GM12801 (cell line): ENCODE data around the gene TCF12.

Source experiments
- TF ChIP-seq, protein P1 (sequence below): IDR thresholded peaks from one replicate; pipeline ENCODE4 v1.5.1; 2011; ENCODE audit warnings: control low read depth; ENCODE audit not compliant: insufficient read length; ENCODE audit errors: extremely low read depth

TCF12 gene

DNA sequence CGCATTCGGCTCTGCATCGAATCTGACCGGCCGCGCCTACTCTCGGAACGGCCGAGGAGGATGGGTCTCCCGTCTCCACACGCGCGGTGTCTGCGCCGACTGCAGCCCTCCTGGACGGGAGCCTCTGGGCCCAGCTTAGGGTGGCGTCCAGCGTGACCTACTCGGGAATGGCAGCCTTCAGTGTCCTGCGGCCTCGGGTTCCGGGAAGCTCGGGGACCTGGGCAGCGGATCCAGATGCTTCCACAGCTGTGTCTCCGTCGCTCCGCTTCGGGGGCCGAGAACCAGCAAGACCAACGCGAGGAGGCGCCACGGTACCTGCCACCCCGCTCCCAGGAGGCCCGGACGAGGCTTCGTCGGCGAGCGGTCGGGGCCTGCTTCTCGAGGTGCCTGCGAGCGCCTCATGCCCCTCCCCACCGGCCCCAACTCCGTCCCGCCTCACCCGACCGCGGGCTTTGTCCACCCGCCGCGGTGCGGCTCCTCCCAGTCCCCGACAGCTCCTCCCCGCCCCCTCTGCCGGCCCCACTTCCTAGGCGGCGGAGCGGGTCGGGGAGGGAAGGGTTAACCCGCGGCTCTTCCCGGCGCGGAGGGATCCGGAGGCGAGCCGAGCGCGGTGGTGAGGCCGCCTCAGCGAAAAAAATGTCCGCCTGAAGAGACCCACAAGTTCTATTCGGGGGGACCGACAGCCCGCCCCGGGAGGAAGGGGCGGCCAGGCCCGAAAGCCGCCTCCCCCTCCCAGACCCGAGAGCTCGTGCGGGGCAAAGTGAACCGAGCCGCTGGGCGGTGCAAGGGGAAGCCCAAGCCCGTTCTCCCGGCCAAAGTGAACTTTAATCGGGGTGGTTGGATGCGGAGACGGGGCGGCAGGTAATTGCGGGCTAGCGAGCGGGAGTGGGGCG is at the start of gene TCF12:
TCF12 (plus strand) TSS at position 599 of the 893 bp plus-strand sequence. CDS start 1,270 bp downstream, outside the sequence.
- TF ChIP-seq, protein P1, sequence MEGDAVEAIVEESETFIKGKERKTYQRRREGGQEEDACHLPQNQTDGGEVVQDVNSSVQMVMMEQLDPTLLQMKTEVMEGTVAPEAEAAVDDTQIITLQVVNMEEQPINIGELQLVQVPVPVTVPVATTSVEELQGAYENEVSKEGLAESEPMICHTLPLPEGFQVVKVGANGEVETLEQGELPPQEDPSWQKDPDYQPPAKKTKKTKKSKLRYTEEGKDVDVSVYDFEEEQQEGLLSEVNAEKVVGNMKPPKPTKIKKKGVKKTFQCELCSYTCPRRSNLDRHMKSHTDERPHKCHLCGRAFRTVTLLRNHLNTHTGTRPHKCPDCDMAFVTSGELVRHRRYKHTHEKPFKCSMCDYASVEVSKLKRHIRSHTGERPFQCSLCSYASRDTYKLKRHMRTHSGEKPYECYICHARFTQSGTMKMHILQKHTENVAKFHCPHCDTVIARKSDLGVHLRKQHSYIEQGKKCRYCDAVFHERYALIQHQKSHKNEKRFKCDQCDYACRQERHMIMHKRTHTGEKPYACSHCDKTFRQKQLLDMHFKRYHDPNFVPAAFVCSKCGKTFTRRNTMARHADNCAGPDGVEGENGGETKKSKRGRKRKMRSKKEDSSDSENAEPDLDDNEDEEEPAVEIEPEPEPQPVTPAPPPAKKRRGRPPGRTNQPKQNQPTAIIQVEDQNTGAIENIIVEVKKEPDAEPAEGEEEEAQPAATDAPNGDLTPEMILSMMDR, result no peak

- TF ChIP-seq, protein P1, result no peak
These were observed 48.9 kb upstream of the TCF12 start for GRCh38 chr15:56869573-56869972.

- TF ChIP-seq, protein P1, result no peak
These were observed 47.3 kb upstream of the TCF12 start for GRCh38 chr15:56871185-56871584.

GRCh38 chr15:56871867-56872266 is 46.6 kb upstream of the TCF12 start:
- TF ChIP-seq, protein P1, result no peak

DNA sequence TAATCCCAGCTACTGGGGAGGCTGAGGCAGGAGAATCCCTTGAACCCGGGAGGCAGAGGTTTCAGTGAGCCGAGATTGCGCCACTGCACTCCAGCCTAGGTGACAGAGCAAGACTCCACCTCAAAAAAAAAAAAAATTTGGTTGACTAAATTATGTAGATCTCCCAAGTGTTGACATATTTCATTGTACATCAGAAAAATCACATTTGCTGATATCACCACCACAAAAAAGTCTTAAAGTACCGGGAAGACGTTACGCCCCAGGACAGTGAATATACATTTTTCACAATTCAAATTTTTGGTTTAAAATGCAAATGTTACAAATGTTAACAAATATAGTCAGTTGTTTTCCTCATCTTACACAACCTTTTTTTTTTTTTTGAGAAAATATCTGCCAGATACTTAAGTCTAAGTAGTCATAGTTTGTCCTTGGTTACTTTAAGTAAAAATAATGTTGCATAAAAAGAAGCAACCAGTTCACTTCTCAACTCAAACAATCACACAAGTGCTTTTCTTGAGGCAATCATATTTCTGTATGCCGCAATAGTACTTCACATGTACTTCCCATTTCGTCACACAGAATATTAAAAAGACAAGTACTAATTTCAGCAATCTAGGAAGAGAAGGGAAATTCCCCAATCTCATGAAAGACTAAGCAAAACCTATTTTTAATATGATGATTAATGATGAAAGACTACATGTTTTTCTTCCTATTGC is 41.0 kb upstream of the TCF12 start:
- TF ChIP-seq, protein P1, result no peak

DNA sequence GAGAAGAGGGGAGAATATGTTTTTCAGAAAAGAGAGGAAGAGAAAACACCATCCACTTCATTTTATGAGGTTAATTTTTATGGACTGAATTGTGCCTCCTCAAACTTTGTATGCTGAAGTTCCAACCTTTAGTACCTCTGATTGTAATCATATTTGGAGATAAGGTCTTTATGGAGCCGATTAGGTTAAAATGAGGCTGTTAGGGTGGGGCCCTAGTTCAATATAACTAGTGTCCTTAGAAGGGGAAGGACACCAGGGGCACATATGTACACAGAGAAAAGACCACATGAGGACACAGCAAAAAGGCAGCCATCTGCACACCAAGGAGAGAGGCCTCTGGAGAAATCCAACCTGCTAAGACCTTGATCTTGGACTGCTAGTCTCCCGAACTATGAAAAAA is 38.9 kb upstream of the TCF12 start:
- TF ChIP-seq, protein P1, result no peak

DNA sequence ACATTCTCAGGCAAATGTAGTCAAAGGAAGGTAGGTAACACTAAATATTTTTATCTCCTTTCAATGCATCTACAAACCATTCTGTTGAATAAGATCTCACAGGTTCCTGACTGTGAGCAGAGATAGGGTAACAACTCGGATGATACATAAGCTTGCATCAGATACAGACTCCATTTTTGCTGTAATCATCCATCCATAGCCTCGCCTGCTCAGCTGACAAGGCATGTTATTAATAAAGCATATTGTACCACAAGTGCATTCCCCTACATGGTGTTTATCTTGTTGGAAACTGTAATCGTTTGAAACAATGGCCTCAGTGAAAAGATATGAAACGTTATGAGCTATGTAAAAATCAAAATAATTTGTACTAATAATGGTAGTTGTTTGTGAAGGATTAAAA is 35.4 kb upstream of the TCF12 start:
- TF ChIP-seq, protein P1, result no peak
